Ascending aorta (tissue), 2 donors: Measurements from ENCODE around the gene ZMIZ1. TPM values are rescaled to one million over a fixed set of nuclear protein-coding genes. Genes with fewer than 3 reads are reported as not detected.

Experiments
- DNase-seq, 2 donors: peaks; one replicate each; pipeline ENCODE4 v3.0.0-alpha.2; 2019; ENCODE audit warnings: low spot score in 2 of 2
- H3K27ac ChIP-seq, 2 donors: fragments of 200-600 bp; sonication (generic); one replicate each; pipeline ENCODE4 v1.5.1; 2016 to 2017; ENCODE audit warnings: mild to moderate bottlenecking in 1 of 2
- H3K27me3 ChIP-seq: fragments of 200-600 bp; sonication (generic); one replicate; pipeline ENCODE4 v1.5.1; 2017
- H3K36me3 ChIP-seq, 2 donors: fragments of 200-600 bp; sonication (generic); one replicate each; pipeline ENCODE4 v1.5.1; 2016
- H3K4me1 ChIP-seq, 2 donors: fragments of 200-600 bp; sonication (generic); one replicate each; pipeline ENCODE4 v1.5.1; 2016 to 2017; ENCODE audit warnings: mild to moderate bottlenecking in 1 of 2
- H3K4me3 ChIP-seq, 2 donors: fragments of 200-600 bp; sonication (generic); one replicate each; pipeline ENCODE4 v1.5.1; 2016 to 2017; ENCODE audit warnings: mild to moderate bottlenecking in 1 of 2
- H3K9me3 ChIP-seq, 2 donors: fragments of 200-600 bp; sonication (generic); one replicate each; pipeline ENCODE4 v1.5.1; 2016
- intact Hi-C: fragments of 100-400 bp; cut with DNase I; formaldehyde crosslinking; loops from one replicate; pipeline ENCODE4 v1.15.1; 2023
- total RNA-seq: library from RNA; depleted of rRNA; stranded (reverse); fragments of >200 nt; gene quantifications from one replicate; pipeline ENCODE4 v1.1.0, GENCODE V29; 2016
- TF ChIP-seq, protein P1 (sequence below), 3 experiments: fragments of 200-600 bp in 2 of 3; fragments of 450-650 bp in 1 of 3; sonication (generic) in 2 of 3; IDR thresholded peaks; one replicate each; pipeline ENCODE4 v1.5.1; 2016 to 2019; ENCODE audit warnings: antibody characterized with exemption in 3 of 3, mild to moderate bottlenecking in 1 of 3, moderate library complexity in 1 of 3

The ZMIZ1 gene
- total RNA-seq, 1 donor from 2014 or later, result 96.2 TPM

DNA sequence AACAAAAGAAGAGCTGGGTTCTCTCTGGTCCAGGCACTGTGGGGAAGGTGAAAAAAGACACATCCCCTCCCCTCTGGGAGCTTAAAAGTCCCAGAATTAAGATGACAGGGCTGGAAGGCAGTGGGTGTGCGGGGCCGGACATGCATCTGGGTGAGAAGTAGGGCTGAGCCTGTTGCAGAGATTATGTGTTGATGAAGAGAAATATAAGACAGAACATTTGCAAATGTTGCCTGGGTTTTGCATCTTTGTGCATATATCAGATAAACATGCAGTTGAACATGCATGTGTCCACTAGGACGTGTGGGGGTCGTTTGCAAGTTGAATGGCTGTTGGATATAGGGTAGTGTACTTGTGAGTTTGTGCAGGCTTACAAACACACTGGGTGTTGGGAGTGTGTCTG is 184.2 kb downstream of the ZMIZ1 start:
- intact Hi-C loops, result no loop called here

DNA sequence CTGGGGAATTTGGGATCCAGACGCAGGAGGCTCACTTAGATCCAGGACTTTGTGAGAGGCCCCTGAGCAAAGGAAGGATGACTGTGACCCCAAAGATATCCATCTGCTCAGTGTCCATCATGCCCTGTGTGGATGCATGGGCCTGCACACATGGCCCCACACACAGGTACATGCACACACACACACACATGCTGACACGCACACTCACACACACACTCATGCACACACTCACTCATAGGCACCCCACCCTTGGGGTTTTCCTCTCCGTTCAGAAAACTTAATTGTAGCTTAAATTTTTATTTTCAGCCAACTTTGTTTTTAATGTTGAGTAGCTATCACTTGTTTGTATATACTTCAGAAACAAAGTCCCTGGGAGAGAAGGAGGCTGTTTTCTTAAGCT is 184.9 kb downstream of the ZMIZ1 start:
- intact Hi-C loops, result no loop called here
- H3K36me3 ChIP-seq, result no peaks in the 10 kb centered on the region
- H3K4me1 ChIP-seq, result peaks cover 3 to 15% of the 10 kb centered on the region in 2 donors
- no peaks in the 10 kb centered on the region for H3K27me3 ChIP-seq
- no peak for DNase-seq
- H3K27ac ChIP-seq, result no peak overlapping the region
- TF ChIP-seq, protein P1, sequence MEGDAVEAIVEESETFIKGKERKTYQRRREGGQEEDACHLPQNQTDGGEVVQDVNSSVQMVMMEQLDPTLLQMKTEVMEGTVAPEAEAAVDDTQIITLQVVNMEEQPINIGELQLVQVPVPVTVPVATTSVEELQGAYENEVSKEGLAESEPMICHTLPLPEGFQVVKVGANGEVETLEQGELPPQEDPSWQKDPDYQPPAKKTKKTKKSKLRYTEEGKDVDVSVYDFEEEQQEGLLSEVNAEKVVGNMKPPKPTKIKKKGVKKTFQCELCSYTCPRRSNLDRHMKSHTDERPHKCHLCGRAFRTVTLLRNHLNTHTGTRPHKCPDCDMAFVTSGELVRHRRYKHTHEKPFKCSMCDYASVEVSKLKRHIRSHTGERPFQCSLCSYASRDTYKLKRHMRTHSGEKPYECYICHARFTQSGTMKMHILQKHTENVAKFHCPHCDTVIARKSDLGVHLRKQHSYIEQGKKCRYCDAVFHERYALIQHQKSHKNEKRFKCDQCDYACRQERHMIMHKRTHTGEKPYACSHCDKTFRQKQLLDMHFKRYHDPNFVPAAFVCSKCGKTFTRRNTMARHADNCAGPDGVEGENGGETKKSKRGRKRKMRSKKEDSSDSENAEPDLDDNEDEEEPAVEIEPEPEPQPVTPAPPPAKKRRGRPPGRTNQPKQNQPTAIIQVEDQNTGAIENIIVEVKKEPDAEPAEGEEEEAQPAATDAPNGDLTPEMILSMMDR (IDR thresholded peaks at IDR 0.05), result no peak
- no peaks in the 10 kb centered on the region for H3K9me3 ChIP-seq
- no peak overlapping the region for H3K4me3 ChIP-seq

More for the DNA sequence above, 184.2 kb downstream of the ZMIZ1 start:
- no peak overlapping the region for H3K4me3 ChIP-seq
- no peak for DNase-seq
- TF ChIP-seq, protein P1 (IDR thresholded peaks at IDR 0.05), result no peak
- H3K36me3 ChIP-seq, result no peaks in the 10 kb centered on the region
- no peak overlapping the region for H3K27ac ChIP-seq
- peaks cover 9 to 23% of the 10 kb centered on the region in 2 donors for H3K4me1 ChIP-seq
- no peaks in the 10 kb centered on the region for H3K27me3 ChIP-seq
- H3K9me3 ChIP-seq, result no peaks in the 10 kb centered on the region

- Histone ChIP-seq H3K4me3 (no peak overlapping the region), H3K36me3 (no peaks in the 10 kb centered on the region), H3K9me3 (no peaks in the 10 kb centered on the region), H3K27ac (no peak overlapping the region), H3K4me1 (peaks cover 0 to 8% of the 10 kb centered on the region in 2 donors), H3K27me3 (no peaks in the 10 kb centered on the region)
- TF ChIP-seq, protein P1 (IDR thresholded peaks at IDR 0.05), result no peak
- DNase-seq, result no peak
- intact Hi-C loops, result no loop called here
Measured at GRCh38 chr10:79254333-79255006, 185.7 kb downstream of the ZMIZ1 start.

- peaks cover 0 to 6% of the 10 kb centered on the region in 2 donors for H3K4me1 ChIP-seq
- TF ChIP-seq, protein P1 (IDR thresholded peaks at IDR 0.05), result no peak
- H3K36me3 ChIP-seq, result no peaks in the 10 kb centered on the region
- no peak overlapping the region for H3K27ac ChIP-seq
- no peaks in the 10 kb centered on the region for H3K9me3 ChIP-seq
- intact Hi-C loops, result no loop called here
- H3K27me3 ChIP-seq, result no peaks in the 10 kb centered on the region
- no peak for DNase-seq
- no peak overlapping the region for H3K4me3 ChIP-seq
Measured at GRCh38 chr10:79255007-79255507, 186.3 kb downstream of the ZMIZ1 start.

- H3K36me3 ChIP-seq, result no peaks in the 10 kb centered on the region
- TF ChIP-seq, protein P1 (IDR thresholded peaks at IDR 0.05), result no peak
- H3K27me3 ChIP-seq, result no peaks in the 10 kb centered on the region
- no peaks in the 10 kb centered on the region for H3K9me3 ChIP-seq
- H3K4me3 ChIP-seq, result no peak overlapping the region
- no peak for DNase-seq
- intact Hi-C loops, result no loop called here
- no peak overlapping the region for H3K27ac ChIP-seq
- H3K4me1 ChIP-seq, result peaks cover 0 to 2% of the 10 kb centered on the region in 2 donors
Measured at GRCh38 chr10:79256264-79256806, 187.6 kb downstream of the ZMIZ1 start.
